Stimulated activated CD8-positive, alpha-beta memory T cell treated with anti-CD3 and anti-CD28 coated beads, Interleukin-4, amount 100 ng/mL, for 24 hours (primary cell): ENCODE data around the gene DOHH.

Experiments used
- DNase-seq: peaks from one replicate; pipeline ENCODE4 v3.0.0-alpha.2; 2020; ENCODE audit warnings: low read depth

The DOHH gene

GRCh38 chr19:3441089-3441985 lies 59.1 kb downstream of the DOHH start:
- DNase-seq = no peak
